GM21529 (cell line): ENCODE results near the gene CUTC.
A peak's percentile ranks its signal among the peaks of the same experiment; 100 is the strongest.
"Not testable (repeated sequence)": the region's sequence is repeated elsewhere in the genome, so short reads cannot be mapped to it uniquely, and the experiment has no call there.

Experiments used
- ATAC-seq: cut with Tn5 transposase; IDR thresholded peaks from one replicate; pipeline ENCODE4 v1.9.1; 2021; ENCODE audit not compliant: unreplicated experiment

CUTC gene

GRCh38 chr10:99742254-99742653 lies 10.2 kb downstream of the CUTC start:
- ATAC-seq, result no peak

GRCh38 chr10:99742701-99743100 lies 10.7 kb downstream of the CUTC start:
- no peak for ATAC-seq

- ATAC-seq, result no peak
These were observed 11.8 kb downstream of the CUTC start for GRCh38 chr10:99743841-99744240.

- ATAC-seq, result not testable (repeated sequence)
These were observed 14.1 kb downstream of the CUTC start for GRCh38 chr10:99746166-99746565.

GRCh38 chr10:99748823-99749451 lies 16.9 kb downstream of the CUTC start:
- no peak for ATAC-seq

GRCh38 chr10:99750641-99751040 lies 18.6 kb downstream of the CUTC start:
- no peak for ATAC-seq

GRCh38 chr10:99754670-99755069 lies 22.6 kb downstream of the CUTC start:
- ATAC-seq, result no peak

- ATAC-seq, result no peak
These were observed 24.1 kb downstream of the CUTC start for GRCh38 chr10:99756159-99756558.

- ATAC-seq, result no peak
These were observed 26.3 kb downstream of the CUTC start for GRCh38 chr10:99758211-99758891.

GRCh38 chr10:99760321-99760720 lies 28.3 kb downstream of the CUTC start:
- ATAC-seq, result no peak

GRCh38 chr10:99761365-99761764 lies 29.3 kb downstream of the CUTC start:
- no peak for ATAC-seq

GRCh38 chr10:99765672-99766301 lies 33.8 kb downstream of the CUTC start:
- ATAC-seq, result peak; percentile 39

- ATAC-seq, result peak; percentile 83
These were observed 34.3 kb downstream of the CUTC start for GRCh38 chr10:99766302-99766681.

- no peak for ATAC-seq
These were observed 35.9 kb downstream of the CUTC start for GRCh38 chr10:99767901-99768300.

- ATAC-seq, result no peak
These were observed 36.5 kb downstream of the CUTC start for GRCh38 chr10:99768556-99768955.

GRCh38 chr10:99769706-99770105 lies 37.7 kb downstream of the CUTC start:
- ATAC-seq, result no peak

GRCh38 chr10:99770408-99771045 lies 38.5 kb downstream of the CUTC start:
- ATAC-seq, result no peak

GRCh38 chr10:99775850-99776249 lies 43.8 kb downstream of the CUTC start:
- ATAC-seq, result no peak

- ATAC-seq, result no peak
These were observed 46.1 kb downstream of the CUTC start for GRCh38 chr10:99777918-99778714.

GRCh38 chr10:99779335-99779734 lies 47.3 kb downstream of the CUTC start:
- no peak for ATAC-seq
